NCI-H748 (cell line): ENCODE data around the gene RND1.

Source experiments
- DNase-seq: peaks from one replicate; lab custom pipeline; 2025; ENCODE audit not compliant: unreplicated experiment; lab: John Stamatoyannopoulos, UW

The RND1 gene

GRCh38 chr12:48813465-48814261, 52.0 kb downstream of the RND1 start:
- no peak for DNase-seq

- DNase-seq: no peak
Observed at GRCh38 chr12:48812389-48812788, 53.3 kb downstream of the RND1 start.

- no peak for DNase-seq
Observed at GRCh38 chr12:48811437-48812090, 54.1 kb downstream of the RND1 start.

DNA sequence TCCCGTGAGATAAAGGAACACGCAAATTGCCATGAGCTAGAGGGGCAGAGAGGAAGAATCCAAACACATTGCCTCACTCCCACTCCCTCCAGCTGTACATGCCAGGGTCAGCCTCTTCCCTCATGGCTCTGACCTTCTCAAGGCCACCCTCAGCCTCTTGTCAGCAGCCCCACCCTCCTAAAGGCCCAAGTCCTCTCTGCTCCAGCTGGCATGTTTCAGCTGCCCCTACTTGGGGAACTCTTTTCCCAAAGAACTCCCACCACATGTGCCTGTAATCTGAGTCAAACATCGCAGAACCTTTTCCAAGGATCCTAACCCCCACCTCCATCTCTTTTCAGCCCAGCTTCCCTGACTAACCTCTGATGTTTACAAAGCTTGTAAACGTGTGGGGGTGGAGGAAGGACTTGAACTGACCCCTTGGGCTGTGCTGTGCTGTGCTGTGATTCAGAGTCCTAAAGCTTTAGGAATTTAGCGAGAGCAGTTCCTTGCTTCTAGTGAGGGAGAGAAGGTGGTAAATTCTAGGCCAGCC, 54.7 kb downstream of the RND1 start:
- no peak for DNase-seq

GRCh38 chr12:48807981-48808380, 57.7 kb downstream of the RND1 start:
- no peak for DNase-seq
